NCI-H146 treated with DMSO at 0.1 percent for 48 hours (cell line): ENCODE results near the gene MUC15.

Source experiments
- DNase-seq: peaks from one replicate; lab custom pipeline; 2025; ENCODE audit not compliant: unreplicated experiment; lab: John Stamatoyannopoulos, UW

Gene MUC15

GRCh38 chr11:26575946-26576345 is 3.9 kb upstream of the MUC15 start:
- DNase-seq = no peak

GRCh38 chr11:26573896-26574295 is 1.8 kb upstream of the MUC15 start:
- peak; percentile 96 for DNase-seq

DNA sequence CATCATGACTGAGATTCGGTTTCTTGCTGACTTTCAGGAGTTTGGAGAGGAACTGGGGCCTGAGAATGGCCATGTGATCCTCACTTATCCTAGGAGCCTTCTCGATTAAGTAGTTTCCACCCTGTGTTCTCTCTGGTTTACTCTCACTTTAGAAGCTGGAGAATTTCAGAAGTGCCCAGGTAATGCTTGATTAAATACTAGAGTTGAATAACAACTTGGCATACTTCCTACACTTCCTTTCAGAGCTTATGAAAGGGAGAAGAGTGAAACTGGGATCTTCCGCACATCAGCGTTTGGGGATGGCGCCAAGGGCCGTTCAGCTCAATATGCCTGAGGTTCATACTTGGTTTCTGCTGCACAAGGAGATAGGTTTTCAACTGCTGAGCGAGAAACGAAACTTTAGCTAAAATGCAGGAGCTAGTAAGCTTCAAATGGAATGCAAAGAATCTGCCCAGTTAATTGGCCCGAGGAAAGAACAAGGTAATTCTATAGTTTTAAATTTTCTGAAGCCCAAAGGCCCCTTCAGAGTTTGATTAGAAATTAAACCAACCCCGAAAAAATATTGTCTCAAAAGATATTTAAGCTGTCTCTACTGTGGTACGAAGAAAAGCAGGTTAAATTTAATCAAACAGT is 823 bp upstream of the MUC15 start:
- no peak for DNase-seq

GRCh38 chr11:26569646-26570045 is 2.4 kb downstream of the MUC15 start:
- no peak for DNase-seq

DNA sequence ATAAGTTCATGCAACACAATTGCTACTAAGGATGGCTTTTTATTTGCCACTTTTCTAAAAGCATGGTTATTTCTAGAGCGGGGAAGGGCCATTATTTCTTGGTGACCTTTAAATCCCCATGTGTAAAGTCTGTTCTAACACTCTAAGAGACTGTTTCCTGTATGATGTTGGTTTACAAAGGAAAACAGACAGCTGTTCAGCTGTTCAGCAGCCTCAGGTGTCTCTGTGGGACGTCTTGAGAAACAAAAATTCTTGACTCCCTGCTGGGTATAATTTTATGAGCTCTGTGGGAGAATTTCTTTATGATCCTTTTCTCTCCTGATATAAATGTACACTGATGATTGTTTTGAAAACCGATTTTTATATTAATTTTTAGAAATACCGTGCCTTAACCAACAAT is 13.9 kb downstream of the MUC15 start:
- peak; percentile 57 for DNase-seq

- DNase-seq = no peak
Observed at GRCh38 chr11:26557666-26558065, 14.4 kb downstream of the MUC15 start.

DNA sequence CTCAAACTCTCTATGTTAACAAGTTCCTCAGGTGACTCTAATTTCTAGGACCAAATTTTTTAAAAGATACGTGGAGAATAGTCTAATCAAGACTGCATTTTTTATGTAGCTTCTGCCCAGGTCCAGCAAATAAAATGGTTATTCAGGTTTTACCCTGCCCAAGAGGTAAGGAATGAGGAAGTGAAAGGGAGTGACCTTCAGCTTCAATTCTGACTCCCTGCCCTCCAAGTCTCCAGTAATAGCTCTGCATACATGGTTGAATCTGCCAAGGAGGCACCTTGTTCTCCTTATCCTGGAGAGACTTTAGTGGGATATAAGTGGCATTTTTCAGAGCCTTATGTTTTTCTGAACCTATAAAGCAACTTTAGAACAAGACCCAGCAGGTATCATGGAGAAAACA is 15.5 kb downstream of the MUC15 start:
- no peak for DNase-seq

GRCh38 chr11:26554455-26554854 is 17.6 kb downstream of the MUC15 start:
- no peak for DNase-seq

DNA sequence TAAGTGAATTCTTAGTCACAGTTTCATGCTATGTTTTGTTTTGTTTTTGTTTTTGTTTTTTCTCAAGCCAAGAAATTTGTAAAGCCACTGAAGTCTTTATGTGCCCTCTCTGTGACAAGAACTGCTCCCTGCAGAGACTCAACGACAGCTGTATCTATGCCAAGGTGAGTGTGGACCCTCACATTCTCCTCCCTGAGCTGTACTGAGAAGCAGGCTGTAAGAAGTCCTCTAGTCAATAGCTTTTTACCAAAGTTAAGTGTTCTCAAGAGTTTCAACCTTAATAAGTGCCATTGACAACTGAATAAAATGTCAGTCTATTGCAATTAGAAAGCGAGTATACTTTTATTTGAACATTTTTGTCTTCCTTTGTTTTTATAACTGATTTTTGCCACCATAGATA is 18.9 kb downstream of the MUC15 start:
- DNase-seq = no peak

DNA sequence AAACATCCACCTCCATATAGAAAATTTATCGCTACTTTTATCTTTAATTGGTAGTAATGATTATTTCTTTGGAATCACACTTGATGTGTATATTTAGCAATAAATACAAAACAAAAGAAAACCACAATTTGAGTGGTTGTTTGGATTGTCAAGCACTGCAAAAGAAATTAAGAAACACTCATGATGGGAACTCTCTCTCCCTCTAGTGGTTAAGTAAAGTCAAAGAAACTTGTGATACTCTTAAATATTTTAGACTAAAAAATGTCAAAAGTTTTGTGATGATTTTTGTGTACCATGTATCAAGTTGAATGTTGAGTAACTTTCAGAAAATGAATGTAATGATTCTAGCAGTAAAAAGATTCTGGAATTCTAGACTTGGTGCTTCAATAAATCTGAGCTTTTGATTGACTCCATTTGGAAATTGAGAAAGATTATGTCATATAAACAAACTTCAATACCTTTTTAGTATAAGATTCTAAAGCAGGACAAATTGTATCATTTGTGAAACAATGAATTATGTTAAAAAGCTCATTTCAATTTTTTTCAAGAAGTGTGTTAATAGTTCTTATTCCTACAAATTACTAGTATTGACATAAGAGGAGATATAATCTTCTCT is 20.8 kb downstream of the MUC15 start:
- peak; percentile 8 for DNase-seq

DNA sequence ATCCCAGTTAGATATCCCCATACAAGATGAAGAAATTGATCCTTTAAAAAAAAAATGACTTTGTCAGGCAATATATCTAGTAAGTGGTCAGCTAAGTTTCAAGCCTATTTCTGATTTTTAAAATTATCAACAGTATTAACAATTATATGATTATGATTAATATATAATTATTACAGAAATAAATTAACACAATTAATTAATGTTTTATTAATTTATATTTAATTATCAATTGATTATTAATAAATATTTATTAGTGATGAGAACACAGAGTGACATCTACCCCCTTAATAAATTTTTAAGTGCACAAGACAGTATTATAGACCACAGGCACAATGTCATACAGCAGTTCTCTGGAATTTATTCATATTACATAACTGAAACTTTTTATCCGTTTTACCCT is 22.0 kb downstream of the MUC15 start:
- no peak for DNase-seq

DNA sequence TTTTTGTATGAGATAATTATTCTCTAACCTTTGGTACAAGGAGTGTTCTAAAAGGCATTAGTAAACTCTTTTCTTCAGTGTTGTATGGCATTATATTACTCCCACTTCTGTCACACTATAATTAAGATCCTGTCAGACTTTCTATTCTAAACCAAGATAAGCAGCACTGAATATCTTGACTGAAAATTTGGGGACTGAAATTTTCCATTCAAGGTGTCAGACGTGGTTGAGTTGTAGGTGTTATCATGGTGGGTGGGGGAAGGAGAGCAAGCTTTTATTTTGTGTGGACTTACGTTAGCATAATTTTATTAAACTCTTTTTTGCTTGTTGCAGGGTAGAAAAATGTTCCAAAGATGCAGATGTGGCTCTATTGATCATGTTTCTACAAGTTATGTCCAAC is 22.9 kb downstream of the MUC15 start:
- no peak for DNase-seq

DNA sequence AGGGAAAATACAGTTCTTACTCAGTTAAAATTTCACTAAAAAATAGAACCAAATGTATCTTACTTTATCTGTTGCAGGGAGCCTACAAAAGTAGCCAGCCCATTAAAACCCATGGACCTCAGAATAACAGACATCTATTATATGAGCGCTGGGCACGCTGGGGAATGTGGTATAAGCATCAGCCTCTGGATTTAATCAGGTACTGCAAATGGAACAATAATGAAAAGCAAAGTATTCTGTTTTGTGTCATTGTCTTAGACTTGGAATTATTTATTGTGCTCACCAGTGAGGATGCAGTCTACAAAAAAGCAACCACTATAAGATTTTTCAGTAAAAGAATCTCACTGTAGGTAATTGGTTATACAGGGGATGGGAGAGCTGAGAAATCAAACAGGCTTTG is 30.2 kb downstream of the MUC15 start:
- DNase-seq = no peak

DNA sequence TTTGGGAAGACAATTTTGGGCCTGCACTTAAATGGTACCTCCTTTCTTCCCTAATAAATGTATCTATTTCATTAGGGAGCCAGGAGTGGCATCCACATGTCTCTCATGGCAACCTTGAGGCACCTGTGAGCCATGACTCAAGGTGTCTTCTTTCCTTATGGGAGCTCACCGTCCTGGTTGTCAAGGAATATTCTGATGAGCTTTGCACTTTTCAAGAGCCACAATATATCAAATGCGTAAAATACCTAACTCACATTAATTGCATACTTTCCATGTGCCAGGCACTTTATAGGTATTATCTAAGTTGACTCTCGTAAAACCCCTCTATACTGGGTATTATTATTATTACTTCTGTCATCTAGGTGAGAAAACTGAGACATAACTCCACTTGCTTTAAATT is 32.5 kb downstream of the MUC15 start:
- no peak for DNase-seq

GRCh38 chr11:26537341-26537740 is 34.7 kb downstream of the MUC15 start:
- no peak for DNase-seq

DNA sequence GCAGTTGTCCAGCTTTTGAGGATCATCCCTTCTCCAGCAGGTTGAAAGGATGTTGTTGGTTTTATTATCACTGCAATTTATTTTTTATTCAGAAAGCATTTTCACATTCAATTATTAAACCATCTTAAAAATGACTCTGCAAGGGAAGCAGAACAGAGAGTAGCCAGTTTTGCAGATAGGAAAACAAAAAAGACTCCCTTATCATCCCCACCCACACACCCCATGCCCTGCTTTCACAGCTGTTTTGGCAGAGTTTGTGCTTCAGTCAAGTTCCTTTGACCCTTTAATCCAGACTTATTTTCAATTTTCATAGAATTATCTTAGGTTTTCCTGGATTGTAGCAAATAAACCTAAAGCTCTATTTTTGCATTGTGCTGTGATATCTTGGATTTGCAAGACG is 44.4 kb downstream of the MUC15 start:
- no peak for DNase-seq

GRCh38 chr11:26522912-26523610 is 49.0 kb downstream of the MUC15 start:
- DNase-seq = peak; percentile 90

DNA sequence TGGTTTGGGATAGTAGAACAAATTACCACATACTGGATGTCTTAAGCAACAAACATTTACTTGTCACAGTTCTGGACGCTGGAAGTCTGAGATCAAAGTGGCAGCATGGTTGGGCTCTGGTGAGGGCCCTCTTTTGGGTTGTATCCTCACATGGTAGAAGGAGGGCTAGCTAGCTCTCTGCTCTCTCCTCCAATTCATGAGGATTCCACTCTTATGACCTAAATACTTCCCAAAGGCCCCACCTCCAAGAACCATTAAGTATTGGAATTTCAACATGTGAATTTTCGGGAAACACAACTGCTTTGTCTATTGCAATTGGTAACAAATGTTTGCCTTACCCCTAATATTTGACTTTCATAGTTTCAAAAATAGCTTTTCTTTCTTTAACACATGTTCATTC is 52.6 kb downstream of the MUC15 start:
- DNase-seq = no peak

DNA sequence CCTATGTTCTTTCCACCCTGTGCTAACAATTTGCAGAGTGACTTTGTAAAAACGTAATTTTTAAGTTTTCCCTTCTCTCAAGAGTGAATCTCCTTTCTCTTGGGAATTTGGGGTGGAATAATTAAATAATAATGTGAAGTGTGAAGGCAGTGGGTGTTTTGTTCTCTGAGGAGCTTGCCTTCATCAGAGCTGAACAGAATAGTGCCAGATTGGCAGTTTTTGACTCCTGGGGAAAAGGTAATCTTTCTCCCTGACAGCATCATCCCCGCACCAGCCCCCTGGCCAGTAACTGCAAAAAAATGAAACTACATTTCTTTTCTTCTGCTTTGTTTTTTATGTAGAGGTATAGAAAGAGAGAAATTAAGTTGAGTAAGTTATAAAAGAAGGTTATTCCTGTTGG is 59.9 kb downstream of the MUC15 start:
- DNase-seq = no peak

GRCh38 chr11:26510756-26511155 is 61.3 kb downstream of the MUC15 start:
- no peak for DNase-seq

- no peak for DNase-seq
Observed at GRCh38 chr11:26510164-26510563, 61.9 kb downstream of the MUC15 start.
